HL-60 (cell line): ENCODE measurements around the gene PTGDS.

Experiments
- DNase-seq, 2 experiments: peaks; one replicate each; pipeline ENCODE4 v3.0.0-alpha.2; 2010 to 2020; ENCODE audit warnings: low read depth in 1 of 2, low spot score in 1 of 2
- H3K27ac ChIP-seq: fragments of 250-450 bp; sonication (Bioruptor Pico); replicated peaks from 2 replicates; pipeline ENCODE4 v1.5.1; 2020; ENCODE audit warnings: mild to moderate bottlenecking, moderate library complexity
- H3K27me3 ChIP-seq: fragments of 250-450 bp; sonication (Bioruptor Pico); 2 replicates; pipeline ENCODE4 v1.5.1; 2021; ENCODE audit warnings: mild to moderate bottlenecking, moderate library complexity; ENCODE audit not compliant: insufficient read depth, poor library complexity, severe bottlenecking
- H3K4me3 ChIP-seq: replicated peaks from 2 replicates; pipeline ENCODE4 v1.5.1; 2011; ENCODE audit warnings: mild to moderate bottlenecking, control low read depth, low read length; ENCODE audit not compliant: insufficient read depth
- GABPA ChIP-seq: IDR thresholded peaks from 2 replicates; pipeline ENCODE4 v1.6.1; 2012; ENCODE audit warnings: low read depth
- POLR2AphosphoS5 ChIP-seq: IDR thresholded peaks from 2 replicates; pipeline ENCODE4 v1.6.1; 2012; ENCODE audit warnings: low read depth
- SPI1 ChIP-seq: IDR thresholded peaks from 2 replicates; pipeline ENCODE4 v1.6.1; 2012; ENCODE audit warnings: low read depth, mild to moderate bottlenecking, borderline replicate concordance
- TF ChIP-seq, protein P1 (sequence below): IDR thresholded peaks from 2 replicates; pipeline ENCODE4 v1.6.1; 2012; ENCODE audit warnings: low read depth; ENCODE audit not compliant: insufficient replicate concordance
- TF ChIP-seq, protein P2 (sequence below): IDR thresholded peaks from one replicate; pipeline ENCODE4 v1.5.1; 2011; ENCODE audit warnings: low read length, control low read depth, inconsistent platforms; ENCODE audit not compliant: insufficient read depth

The PTGDS gene

DNA sequence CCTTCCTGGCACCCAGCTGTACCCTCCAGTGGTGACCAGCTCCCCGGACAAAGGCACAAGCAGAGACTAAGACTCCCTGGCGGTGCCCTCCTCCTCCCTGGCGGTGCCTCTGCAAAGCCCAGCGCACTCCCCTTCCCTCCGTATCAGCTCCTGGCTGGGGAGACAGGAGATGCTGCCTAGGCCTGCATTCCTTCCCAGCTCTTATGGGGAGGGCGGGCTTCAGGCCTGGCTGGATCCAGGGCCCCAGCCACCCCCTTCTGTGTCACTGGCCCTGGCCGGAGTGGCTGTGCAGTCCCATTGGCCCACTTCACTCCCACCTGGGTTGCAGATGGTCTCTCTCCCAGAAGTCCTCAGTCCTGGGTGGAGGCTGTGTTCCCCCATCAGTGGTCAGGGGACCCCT is 18.8 kb upstream of the PTGDS start:
- TF ChIP-seq, protein P1, sequence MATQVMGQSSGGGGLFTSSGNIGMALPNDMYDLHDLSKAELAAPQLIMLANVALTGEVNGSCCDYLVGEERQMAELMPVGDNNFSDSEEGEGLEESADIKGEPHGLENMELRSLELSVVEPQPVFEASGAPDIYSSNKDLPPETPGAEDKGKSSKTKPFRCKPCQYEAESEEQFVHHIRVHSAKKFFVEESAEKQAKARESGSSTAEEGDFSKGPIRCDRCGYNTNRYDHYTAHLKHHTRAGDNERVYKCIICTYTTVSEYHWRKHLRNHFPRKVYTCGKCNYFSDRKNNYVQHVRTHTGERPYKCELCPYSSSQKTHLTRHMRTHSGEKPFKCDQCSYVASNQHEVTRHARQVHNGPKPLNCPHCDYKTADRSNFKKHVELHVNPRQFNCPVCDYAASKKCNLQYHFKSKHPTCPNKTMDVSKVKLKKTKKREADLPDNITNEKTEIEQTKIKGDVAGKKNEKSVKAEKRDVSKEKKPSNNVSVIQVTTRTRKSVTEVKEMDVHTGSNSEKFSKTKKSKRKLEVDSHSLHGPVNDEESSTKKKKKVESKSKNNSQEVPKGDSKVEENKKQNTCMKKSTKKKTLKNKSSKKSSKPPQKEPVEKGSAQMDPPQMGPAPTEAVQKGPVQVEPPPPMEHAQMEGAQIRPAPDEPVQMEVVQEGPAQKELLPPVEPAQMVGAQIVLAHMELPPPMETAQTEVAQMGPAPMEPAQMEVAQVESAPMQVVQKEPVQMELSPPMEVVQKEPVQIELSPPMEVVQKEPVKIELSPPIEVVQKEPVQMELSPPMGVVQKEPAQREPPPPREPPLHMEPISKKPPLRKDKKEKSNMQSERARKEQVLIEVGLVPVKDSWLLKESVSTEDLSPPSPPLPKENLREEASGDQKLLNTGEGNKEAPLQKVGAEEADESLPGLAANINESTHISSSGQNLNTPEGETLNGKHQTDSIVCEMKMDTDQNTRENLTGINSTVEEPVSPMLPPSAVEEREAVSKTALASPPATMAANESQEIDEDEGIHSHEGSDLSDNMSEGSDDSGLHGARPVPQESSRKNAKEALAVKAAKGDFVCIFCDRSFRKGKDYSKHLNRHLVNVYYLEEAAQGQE = no peak
- TF ChIP-seq, protein P2, sequence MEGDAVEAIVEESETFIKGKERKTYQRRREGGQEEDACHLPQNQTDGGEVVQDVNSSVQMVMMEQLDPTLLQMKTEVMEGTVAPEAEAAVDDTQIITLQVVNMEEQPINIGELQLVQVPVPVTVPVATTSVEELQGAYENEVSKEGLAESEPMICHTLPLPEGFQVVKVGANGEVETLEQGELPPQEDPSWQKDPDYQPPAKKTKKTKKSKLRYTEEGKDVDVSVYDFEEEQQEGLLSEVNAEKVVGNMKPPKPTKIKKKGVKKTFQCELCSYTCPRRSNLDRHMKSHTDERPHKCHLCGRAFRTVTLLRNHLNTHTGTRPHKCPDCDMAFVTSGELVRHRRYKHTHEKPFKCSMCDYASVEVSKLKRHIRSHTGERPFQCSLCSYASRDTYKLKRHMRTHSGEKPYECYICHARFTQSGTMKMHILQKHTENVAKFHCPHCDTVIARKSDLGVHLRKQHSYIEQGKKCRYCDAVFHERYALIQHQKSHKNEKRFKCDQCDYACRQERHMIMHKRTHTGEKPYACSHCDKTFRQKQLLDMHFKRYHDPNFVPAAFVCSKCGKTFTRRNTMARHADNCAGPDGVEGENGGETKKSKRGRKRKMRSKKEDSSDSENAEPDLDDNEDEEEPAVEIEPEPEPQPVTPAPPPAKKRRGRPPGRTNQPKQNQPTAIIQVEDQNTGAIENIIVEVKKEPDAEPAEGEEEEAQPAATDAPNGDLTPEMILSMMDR = no peak
- TF ChIP-seq GABPA (no peak), SPI1 (no peak), POLR2AphosphoS5 (no peak)
- no peak for DNase-seq
- no peak overlapping the region for H3K4me3 ChIP-seq
- no peak overlapping the region for H3K27ac ChIP-seq
- H3K27me3 ChIP-seq = no peaks in the 10 kb centered on the region

DNA sequence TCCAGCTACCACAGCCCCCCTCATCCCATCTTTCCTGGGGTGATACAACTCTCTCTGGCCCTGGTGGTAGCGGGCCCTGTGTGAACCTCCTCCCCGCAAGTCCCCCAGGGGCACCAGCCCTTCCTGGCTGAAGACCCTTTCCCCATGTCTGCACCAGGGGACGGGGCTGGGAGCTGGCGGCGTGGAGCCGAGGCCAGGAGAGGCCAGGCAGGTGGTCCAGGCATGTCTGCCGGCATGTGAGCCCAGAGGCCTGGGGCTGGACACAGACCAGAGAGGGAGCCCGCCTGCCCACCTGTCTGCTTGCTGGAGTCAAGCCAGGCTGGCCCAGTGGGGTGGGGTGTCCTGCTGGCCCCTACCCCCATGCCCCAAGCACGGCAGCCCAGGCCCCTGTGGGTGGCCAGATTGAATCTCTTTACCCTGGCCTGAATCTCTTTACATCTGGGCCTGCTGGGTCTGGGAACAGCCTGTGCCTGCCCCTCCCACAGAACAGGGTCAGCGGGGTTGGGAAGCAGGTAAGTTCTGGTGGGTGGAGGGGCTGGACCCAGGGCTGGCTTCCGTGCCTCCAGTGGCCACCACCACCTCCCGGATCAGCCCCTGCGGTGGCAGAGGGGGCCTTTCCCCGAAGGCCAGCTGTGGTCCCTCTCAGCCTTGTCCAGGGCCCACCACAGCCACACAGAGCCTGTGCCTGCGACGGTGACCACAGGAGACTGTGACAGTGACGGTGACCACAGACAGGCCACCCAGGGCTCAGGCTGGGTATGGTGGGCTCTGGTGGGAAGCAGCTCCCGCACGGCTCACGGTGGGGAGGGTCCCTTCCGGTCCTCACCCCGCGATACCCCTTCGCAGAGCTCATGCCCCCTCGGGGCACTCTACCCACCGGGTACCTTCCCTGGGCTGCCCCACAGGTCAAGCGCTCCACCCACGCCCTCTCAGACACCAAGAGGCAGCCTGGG is 18.1 kb upstream of the PTGDS start:
- DNase-seq = no peak
- Histone ChIP-seq H3K27me3 (no peaks in the 10 kb centered on the region), H3K27ac (no peak overlapping the region), H3K4me3 (no peak overlapping the region)
- TF ChIP-seq, protein P2 = no peak
- TF ChIP-seq SPI1 = no peak
- TF ChIP-seq, protein P1 = no peak
- no peak for TF ChIP-seq GABPA
- no peak for TF ChIP-seq POLR2AphosphoS5

DNA sequence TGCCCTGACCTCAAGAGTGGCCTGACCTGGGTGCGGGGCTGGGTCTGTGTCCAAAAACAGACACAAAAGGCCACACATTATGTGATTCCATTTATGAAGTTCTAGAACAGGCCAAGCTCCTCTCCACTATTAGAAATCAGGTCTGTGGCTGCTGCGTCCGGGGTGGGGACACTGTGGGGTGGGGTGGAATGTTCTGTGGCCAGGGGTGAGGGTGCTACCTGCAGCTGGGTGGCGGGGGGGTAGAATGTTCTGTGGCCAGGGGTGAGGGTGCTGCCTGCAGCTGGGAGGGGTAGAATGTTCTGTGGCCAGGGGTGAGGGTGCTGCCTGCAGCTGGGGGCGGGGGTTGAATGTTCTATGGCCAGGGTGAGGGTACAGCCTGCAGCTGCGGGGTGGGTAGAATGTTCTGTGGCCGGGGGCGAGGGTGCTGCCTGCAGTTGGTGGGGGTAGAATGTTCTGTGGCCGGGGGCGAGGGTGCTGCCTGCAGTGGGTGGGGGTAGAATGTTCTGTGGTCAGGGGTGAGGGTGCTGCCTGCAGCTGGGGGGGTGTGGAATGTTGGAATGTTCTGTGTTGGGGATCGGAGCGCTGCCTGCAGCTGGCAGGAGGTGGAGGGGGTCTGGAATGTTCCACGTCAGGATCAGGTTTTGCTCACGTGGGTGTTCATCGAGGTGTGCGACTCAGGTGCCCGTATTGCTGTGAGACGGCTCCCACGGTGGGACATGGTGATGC is 16.9 kb upstream of the PTGDS start:
- H3K4me3 ChIP-seq = no peak overlapping the region
- DNase-seq = no peak
- TF ChIP-seq, protein P2 = no peak
- TF ChIP-seq, protein P1 = no peak
- TF ChIP-seq POLR2AphosphoS5 (no peak), GABPA (no peak), SPI1 (no peak)
- H3K27ac ChIP-seq = no peak overlapping the region
- H3K27me3 ChIP-seq = no peaks in the 10 kb centered on the region
